NCI-H2107 treated with DMSO at 0.1 percent for 48 hours (cell line): ENCODE measurements around the gene RPS19BP1.

ENCODE experiments used
- DNase-seq: peaks from one replicate; lab custom pipeline; 2025; ENCODE audit not compliant: unreplicated experiment; lab: John Stamatoyannopoulos, UW

Gene RPS19BP1

GRCh38 chr22:39490966-39491680 is 41.4 kb downstream of the RPS19BP1 start:
- no peak for DNase-seq

DNA sequence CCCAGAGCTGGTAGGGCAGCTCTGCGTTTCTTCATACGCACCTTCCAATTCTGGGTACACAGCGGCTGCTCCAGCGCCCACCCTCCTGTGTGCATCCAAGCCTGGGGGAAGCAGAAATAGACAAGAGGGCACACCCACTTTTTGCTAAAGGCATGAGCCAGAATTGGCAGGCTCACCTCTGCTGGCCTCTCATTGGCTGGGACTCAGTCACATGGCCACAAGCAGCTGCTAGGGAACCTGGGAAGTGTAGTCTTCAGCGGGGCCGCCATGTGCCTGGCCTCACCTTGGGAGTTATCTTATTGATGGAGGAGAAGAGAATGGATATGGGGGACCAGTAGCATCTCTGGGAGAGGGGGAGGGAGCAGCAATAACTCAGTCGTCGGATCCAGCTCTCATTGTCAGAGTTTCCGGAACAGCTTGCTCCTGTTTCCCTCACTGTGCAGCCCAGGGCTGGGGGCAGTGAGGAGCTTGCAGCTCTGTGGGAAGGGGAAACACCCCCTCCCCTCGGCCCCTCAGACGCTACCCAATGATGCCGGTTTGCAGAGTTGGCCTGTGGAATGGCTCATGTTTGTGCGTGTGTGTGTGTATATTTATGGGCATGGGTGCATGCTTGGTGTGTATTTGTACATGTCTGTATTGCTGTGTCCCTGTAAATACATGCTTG is 42.3 kb downstream of the RPS19BP1 start:
- DNase-seq: no peak

- DNase-seq: no peak
Observed at GRCh38 chr22:39489094-39490068, 43.2 kb downstream of the RPS19BP1 start.

DNA sequence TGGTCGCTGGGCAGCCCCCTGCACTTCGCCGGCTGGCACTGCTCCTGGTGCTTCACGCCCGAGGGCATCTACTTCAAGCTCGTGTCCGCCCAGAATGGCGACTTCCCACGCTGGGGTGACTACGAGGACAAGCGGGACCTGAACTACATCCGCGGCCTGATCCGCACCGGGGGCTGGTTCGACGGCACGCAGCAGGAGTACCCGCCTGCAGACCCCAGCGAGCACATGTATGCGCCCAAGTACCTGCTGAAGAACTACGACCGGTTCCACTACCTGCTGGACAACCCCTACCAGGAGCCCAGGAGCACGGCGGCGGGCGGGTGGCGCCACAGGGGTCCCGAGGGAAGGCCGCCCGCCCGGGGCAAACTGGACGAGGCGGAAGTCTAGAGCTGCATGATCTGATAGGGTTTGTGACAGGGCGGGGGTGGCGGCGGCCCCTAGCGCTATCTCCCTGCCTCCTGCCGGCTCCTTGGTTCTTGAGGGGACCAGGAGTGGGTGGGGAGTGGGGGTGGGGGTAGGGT is 43.9 kb downstream of the RPS19BP1 start:
- DNase-seq: no peak

GRCh38 chr22:39487826-39488520 is 44.6 kb downstream of the RPS19BP1 start:
- no peak for DNase-seq

- no peak for DNase-seq
Observed at GRCh38 chr22:39486951-39487825, 45.4 kb downstream of the RPS19BP1 start.

GRCh38 chr22:39482768-39483167 is 49.8 kb downstream of the RPS19BP1 start:
- no peak for DNase-seq

- no peak for DNase-seq
Observed at GRCh38 chr22:39481595-39481994, 51.0 kb downstream of the RPS19BP1 start.

DNA sequence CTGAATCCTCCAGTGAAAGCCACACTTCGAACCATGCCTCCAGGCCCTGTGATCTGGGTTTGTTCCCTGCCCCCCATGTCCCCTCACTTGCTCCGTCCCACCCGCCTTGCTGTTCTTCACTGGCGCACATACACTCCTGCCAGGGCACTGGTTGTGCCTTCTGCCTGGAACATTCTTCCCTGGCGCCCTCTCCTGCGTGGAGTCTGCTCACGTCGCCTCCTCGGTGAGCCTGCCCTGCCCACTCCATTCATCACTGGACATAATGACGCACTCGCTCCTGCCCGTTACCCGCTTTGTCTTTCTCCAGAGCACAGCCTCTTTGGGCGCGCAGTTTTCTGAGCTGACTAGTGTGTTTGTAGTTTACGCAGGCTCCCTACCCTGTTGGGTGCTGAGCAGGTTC is 51.5 kb downstream of the RPS19BP1 start:
- DNase-seq: no peak

DNA sequence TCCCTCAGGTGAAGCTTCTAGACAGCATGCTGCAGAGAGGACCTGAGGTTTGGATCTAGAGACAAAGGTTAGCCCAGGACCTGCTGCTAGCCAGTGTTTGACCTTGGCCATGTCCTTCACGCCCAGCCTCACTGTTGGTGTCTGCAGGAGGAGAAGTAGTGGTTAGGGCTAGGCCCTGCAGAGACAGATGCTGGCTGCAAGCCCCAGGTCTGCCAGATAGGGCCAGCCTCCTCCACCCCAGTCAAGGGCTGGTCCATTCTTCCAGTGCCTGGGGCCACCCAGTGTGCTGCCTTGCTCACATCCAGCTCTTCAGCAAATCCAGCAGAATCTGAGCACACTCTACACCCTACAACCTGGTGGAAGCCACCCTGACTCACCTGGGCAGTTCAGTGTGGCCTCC is 52.0 kb downstream of the RPS19BP1 start:
- DNase-seq: no peak

GRCh38 chr22:39479254-39479653 is 53.3 kb downstream of the RPS19BP1 start:
- no peak for DNase-seq
